ENCODE data around the gene ITIH1.
"Not testable (repeated sequence)": the region's sequence is repeated elsewhere in the genome, so short reads cannot be mapped to it uniquely, and the experiment has no call there.

Gene ITIH1

GRCh38 chr3:52774901-52775864 is 2.2 kb upstream of the ITIH1 start:
- DNase-seq (ENCODE audit: low spot score): no peak

GRCh38 chr3:52775877-52776276 is 1.5 kb upstream of the ITIH1 start:
- DNase-seq (ENCODE audit: low spot score): no peak

- not testable (repeated sequence) for DNase-seq (ENCODE audit: low spot score)
Measured at GRCh38 chr3:52776486-52776885, 913 bp upstream of the ITIH1 start.

- no peak for DNase-seq (ENCODE audit: low spot score)
Measured at GRCh38 chr3:52777959-52778805, 783 bp downstream of the ITIH1 start.

- no peak for DNase-seq (ENCODE audit: low spot score)
Measured at GRCh38 chr3:52779011-52779836, 1.8 kb downstream of the ITIH1 start.

- DNase-seq (ENCODE audit: low spot score): no peak
Measured at GRCh38 chr3:52779837-52780585, 2.6 kb downstream of the ITIH1 start.

GRCh38 chr3:52781741-52782140 is 4.3 kb downstream of the ITIH1 start:
- no peak for DNase-seq (ENCODE audit: low spot score)

GRCh38 chr3:52782412-52783210 is 5.2 kb downstream of the ITIH1 start:
- no peak for DNase-seq (ENCODE audit: low spot score)

GRCh38 chr3:52783211-52783555 is 5.8 kb downstream of the ITIH1 start:
- no peak for DNase-seq (ENCODE audit: low spot score)

- no peak for DNase-seq (ENCODE audit: low spot score)
Measured at GRCh38 chr3:52784021-52784621, 6.7 kb downstream of the ITIH1 start.

- no peak for DNase-seq (ENCODE audit: low spot score)
Measured at GRCh38 chr3:52784931-52785590, 7.7 kb downstream of the ITIH1 start.

- DNase-seq (ENCODE audit: low spot score): no peak
Measured at GRCh38 chr3:52786330-52787215, 9.2 kb downstream of the ITIH1 start.

GRCh38 chr3:52787246-52787645 is 9.8 kb downstream of the ITIH1 start:
- no peak for DNase-seq (ENCODE audit: low spot score)

GRCh38 chr3:52787672-52788625 is 10.6 kb downstream of the ITIH1 start:
- DNase-seq (ENCODE audit: low spot score): no peak

- DNase-seq (ENCODE audit: low spot score): no peak
Measured at GRCh38 chr3:52788890-52789745, 11.7 kb downstream of the ITIH1 start.

GRCh38 chr3:52789746-52790040 is 12.3 kb downstream of the ITIH1 start:
- no peak for DNase-seq (ENCODE audit: low spot score)

GRCh38 chr3:52790337-52790736 is 12.9 kb downstream of the ITIH1 start:
- DNase-seq (ENCODE audit: low spot score): no peak

Data from putamen (tissue), 1 donor.